GM21367 (cell line): Measurements from ENCODE around the gene ARHGAP24.
"Not testable (repeated sequence)": the region's sequence is repeated elsewhere in the genome, so short reads cannot be mapped to it uniquely, and the experiment has no call there.

Experiments used
- ATAC-seq: cut with Tn5 transposase; IDR thresholded peaks from one replicate; pipeline ENCODE4 v1.9.1; 2021; ENCODE audit not compliant: unreplicated experiment

ARHGAP24 gene

DNA sequence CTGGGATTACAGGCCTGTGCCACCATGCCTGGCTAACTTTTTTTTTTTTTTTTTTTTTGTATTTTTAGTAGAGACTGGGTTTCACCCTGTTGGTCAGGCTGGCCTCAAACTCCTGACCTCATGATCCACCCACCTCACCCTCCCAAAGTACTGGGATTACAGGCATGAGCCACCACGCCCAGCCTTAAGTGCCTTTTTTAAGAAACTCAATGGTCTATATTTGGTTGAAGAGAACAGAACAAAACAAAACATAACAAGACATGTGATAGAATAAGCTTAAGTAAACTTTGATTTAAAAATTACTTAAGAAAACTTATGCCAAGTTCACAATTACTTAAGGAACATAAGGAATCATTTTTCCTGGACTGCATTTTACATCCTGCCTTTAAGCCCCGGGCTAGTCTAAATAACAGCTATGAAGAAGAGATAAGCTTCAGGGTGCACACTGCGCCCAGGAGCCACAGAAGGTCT, 365.1 kb downstream of the ARHGAP24 start:
- not testable (repeated sequence) for ATAC-seq

DNA sequence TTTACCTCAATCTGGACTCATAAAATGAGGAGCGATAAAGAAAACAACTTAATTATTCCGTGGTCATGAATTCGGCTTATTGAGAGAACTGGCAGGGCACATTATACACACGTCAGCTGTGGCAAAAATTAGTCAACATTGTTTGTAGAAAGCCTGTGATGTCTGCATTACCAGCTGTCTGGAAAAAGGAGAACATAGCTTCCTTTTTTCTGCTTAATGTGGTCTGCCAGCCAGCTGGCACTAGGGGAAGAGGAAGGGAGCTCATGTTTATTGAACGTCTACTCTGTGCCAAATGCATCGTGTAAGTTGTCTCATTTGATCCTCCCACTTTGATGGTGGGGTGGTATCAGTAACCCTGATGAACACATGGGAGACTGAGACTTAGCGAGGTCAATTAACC, 367.6 kb downstream of the ARHGAP24 start:
- no peak for ATAC-seq

DNA sequence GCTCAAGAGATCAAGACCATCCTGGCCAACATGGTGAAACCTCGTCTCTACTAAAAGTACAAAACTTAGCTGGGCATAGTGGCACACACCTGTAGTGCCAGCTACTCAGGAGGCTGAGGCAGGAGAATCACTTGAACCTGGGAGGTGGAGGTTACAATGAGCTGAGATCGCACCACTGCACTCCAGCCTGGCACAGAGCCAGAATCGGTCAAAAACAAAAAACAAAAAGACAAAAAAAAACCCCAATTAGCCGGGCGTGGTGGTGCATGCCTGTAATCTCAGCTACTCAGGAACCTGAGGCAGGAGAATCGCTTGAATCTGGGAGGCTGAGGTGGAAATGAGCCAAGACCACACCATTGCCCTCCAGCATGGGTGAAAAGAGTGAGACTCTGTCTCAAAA, 378.8 kb downstream of the ARHGAP24 start:
- not testable (repeated sequence) for ATAC-seq

DNA sequence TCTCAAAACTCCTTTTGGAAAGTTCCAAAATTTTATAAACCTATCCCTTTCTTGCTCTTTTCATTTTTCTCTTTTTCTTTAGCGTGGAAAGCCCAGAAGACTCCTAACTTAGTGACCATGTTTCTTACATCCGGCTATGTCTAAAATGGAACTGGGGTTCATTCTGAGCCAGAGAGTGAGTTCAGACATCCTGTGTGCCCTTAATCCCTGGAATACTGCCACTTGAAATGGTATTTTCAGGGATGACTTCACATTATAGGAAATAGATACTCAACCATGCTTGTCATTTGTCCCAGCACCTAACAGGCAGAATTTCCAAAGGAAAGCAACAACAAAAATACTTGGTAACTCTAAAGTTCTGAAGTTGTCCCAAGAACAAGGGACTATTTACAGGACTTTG, 379.6 kb downstream of the ARHGAP24 start:
- ATAC-seq: no peak

DNA sequence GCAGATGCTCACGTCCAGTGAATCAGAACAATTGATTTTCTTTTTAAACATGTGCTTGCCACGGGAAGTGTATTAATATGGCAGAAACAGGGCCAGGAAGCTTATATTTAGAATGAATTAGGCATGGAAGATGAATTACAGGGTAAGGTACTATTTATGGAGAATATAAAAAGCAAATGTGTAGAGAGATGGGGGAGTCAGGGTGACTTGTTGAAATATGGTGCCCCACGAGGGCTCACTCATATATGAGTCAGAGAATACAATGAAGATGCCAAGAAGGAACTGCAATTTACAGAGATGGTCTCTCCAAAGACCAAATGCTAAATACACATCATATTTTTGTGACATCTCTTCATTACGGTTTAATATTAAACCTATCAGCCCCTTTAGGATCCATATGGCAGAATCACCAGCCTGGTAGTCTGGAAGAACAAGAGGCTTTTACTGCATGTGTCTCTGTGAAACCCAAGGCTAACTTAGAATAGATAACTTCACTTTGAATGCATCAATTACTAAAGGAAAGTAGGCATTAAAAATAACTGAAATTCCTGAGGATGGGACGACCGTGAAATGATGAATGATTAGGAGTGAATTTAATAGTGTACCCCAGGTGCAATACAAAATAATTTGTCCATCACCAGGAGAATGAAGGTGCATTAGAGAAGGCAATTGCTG, 385.3 kb downstream of the ARHGAP24 start:
- ATAC-seq: no peak

DNA sequence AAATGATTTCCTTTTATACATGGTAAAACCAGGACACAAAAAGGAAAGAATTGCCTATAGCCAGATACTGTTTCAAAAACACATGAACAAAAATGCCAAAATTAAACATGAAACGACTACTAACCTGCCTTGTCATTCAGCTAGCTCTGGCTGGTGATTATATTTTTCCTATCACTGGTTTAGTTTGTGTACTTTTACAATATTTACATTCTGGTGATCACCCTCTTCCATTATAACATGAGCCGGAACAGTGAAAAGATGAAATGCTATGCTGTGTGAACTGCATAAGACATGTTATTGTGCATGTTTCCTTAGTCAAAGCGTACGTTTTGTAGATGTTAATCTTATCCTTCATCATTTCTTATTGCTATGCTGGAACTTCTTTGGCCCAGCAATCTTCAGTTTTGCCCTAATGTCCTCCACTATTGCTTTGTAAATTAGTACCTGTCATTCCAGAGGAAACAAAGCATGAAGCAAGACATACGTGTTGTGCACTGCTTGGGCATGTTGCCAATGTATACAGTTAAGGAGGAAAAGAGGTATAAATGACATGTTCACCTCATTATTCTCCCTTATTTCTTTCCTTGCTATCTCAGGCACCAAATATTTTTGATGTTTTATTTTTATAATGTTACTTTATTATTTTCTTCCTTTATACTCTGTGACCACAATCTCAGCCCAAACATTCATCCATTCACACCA, 386.3 kb downstream of the ARHGAP24 start:
- no peak for ATAC-seq

DNA sequence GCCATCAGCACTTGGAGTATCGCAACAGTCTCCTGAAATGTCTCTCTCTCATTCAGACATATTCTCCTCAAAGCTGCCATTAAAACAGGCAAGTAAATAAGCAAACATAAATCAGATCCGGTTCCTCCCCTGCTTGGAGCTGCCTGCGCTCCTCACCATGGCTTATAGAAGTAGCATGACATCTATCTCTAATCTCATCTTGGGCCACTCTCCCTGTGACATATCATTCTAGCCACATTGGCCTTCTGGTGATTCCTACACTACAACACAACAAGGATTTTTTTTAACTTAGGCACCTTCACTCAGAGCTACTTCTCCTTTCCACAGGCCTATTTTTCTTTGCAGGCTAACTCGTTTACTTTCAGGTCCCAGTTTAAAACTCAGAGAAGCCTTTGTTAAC, 387.9 kb downstream of the ARHGAP24 start:
- ATAC-seq: no peak

DNA sequence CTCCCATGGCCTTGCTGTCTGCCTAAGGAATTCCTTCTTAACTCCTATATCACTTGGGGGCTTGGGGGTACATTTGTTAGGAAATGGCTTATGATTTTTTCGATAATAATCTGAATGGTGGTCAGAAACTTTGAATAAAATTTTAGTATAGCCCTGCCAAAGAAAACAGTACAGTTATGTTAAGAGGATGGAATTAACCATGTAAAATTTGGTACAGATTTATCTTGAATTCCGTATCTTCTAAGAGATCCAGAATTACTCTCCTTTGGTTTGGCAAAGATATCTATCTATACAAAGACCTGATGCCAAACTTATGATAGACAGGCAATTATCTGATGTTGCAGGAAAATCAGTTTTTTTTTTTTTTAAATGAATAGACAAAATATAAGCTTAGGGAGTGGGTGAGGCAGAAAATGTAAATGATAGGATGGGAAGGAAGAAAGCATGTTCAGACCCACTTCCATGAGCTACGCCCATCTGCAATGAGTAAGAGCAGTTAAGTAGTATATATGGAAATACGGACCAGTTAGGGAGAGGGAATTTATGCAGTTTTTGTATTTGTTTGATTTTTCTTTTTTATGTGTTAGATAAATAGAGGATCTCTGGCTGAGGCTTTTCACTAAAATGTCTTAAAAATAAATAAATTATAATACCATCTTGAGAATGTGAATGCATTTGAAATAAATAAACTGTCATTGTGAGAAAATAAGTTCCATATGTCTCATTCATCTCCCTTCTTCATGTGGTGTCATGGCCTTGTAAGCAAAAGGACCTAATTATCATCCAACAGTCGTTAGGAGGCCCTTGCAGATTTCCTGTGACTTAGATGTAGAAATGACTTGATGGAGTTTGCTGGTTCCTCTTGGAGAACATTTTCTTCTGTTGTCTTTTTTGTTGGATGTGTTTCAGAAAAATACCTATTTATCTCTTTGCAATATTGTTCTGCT, 389.6 kb downstream of the ARHGAP24 start:
- no peak for ATAC-seq

DNA sequence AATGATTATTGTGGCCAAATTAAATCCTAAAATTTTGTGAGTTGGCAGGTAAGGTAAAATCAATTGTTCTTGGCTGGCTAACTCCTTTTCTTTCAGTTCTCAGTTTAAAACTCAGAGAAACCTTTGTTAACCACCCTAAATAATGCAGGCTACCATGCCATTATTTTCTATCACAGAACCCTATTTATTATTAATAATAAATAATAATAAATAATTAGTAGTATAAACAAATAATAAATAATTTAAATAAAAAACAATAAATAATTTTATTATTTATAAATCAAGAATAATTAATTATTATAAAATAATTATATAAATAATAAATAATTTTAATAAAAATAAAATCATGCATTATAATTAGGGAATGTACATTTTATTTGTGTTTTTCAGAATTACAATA, 390.3 kb downstream of the ARHGAP24 start:
- ATAC-seq: no peak

DNA sequence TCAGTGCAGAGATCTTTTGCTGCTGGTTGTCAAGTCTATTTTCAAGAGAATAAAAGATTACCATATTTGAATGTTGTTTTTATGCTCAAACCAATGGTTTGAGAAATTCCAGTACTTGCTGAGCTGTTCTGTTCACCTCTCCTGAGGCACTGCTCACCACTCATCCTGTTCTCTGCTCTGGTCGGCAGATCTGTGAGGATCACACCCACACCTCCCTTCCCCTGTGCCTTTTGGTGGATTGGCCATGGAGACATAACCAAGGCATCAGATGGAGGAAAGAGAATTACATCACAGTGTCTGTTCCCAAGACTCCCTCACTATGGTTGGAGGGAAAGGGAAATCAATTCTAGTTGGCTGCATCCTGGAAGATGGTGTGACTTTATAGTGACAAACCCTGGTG, 391.6 kb downstream of the ARHGAP24 start:
- no peak for ATAC-seq

DNA sequence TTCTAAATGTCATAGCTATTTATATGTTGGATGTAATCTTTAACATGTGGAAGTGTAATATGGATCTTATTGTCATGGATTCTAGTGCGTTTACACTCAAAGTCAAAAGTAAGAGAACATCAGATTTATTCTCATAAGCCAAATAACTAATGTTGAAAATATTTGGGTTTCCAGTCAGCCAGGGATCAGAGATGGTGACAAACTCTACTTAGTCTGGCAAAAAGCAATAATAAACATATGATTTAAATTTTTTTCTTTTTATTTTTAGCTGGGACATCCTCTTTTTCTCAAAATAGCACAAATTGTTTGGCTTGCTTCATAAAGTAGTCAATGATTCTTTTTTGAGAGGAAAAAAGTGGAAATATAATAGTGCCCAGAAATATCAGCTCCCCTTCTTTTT, 392.3 kb downstream of the ARHGAP24 start:
- no peak for ATAC-seq

DNA sequence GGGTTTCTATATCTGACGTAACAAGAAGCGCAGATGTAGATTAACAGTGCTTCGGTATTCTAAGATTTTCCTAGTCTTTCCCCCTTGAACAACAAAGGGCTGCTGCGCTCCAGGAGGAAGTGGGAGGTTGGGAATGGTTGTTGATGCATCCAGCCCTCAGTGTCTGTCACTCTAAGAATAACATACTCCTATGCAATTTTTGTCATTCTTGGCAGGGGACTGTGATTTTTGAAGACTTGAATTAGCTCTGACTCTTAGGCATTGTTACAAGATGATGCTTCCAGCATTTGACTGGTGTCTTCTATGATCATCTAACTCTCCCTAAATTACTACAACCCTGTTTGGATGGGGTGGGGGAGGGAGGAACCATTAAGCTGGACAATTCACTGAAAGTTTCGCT, 394.2 kb downstream of the ARHGAP24 start:
- no peak for ATAC-seq

DNA sequence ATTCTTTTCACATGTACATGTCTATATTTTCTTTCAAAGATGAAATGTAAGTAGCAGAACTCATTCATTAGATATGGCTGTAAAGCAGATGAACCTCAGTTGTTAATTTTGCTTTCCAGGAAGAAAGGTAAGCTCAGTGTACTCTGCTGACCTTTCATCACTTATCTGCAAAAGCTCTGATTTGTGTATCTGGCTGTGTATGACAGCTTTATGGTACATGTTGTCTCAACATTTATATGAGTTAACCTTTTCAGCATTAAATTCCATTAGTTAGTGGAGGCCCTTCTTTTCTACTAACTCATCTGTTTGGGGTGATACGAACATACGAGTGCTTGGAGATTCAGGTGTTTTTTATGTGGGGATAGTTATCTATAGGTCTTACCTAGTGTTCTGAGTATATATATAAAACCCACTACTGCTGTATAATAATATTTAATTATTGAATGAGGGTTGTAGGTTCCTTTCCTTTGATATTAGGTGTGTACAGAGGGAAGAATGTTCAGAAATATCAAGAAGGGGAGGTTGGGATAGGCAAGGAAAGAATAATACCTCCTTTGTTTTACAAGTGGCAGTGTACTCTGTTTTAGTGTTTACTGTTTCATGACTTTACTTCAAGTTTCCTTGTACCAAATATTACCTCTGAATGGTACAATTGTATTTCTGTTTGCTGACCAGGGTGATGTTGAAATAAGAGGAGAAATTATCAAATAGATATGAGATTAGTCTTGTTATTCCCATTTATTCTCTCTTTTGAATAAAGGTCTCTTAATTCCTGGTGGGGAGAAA, 395.5 kb downstream of the ARHGAP24 start:
- ATAC-seq: no peak

DNA sequence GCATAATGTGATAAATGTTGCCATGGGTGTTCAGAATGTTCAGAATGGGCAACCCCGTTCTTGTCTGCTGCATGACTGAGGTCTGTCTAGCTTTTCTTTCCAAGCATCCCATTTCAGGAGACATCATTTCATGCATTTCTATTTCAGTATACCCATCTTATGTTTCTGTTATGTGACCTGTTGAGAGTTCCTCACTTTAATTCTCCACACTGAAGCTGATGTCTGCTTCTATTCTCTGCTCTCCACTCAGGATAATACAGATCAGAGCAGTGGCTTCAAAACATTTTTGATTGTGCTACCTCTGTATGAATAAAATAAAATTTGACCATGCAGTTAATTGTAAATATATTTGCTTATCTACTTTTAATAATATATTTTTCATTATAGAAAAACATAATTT, 398.6 kb downstream of the ARHGAP24 start:
- ATAC-seq: no peak

DNA sequence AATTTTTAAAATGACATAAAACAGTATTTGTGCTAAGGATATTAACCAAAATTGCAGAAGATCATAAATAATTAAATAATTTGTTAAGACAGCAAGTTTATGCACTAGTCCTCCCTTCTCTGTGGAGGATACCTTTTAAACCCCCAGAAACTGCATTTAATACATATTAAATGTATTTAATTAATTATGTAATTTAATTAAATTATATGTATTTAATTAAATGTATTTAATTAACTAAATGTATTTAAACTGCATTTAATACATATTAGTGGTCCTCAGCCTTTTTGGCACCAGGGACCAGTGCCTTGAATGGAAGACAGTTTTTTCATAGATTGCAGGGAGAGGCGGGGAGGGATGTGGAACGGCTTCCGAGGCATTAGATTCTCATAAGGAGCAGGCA, 404.6 kb downstream of the ARHGAP24 start:
- no peak for ATAC-seq

DNA sequence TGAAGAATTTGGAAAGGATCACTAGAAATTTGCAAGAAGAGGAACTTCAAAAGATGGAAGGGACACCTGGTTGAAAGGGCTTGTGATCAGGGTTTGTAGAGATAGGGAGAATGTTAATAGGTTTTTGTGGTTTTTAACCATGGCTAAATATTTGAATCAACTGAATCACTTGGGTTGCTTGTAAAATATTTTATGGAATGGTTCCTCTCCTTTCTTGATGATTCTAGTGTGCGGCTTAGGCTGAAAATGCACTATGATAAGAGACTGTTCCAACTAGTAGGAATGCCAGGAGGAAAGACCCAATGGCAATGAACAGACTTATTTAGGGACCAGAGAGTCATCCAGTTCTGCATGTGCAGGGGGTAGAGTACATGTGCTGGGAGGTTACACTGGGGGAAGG, 408.2 kb downstream of the ARHGAP24 start:
- ATAC-seq: no peak

DNA sequence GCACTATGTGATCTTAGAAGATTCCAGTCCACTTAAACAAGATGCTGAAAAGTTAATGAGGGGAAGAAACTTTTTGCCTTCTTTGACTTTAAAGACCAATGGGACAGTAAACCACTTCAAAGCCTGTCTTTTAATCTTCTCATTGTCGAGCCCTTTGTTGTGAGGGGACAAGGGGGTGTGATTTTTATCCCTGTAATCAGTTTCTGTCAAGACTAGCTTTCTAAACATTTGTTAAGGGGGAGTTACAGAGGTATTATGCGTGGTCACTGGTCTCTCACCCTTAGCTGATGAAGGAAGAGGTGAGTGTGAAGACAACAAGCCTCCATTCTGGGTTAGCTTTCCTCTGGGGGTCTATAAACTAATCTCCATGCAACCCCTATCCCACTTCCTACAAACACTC, 409.3 kb downstream of the ARHGAP24 start:
- ATAC-seq: no peak

DNA sequence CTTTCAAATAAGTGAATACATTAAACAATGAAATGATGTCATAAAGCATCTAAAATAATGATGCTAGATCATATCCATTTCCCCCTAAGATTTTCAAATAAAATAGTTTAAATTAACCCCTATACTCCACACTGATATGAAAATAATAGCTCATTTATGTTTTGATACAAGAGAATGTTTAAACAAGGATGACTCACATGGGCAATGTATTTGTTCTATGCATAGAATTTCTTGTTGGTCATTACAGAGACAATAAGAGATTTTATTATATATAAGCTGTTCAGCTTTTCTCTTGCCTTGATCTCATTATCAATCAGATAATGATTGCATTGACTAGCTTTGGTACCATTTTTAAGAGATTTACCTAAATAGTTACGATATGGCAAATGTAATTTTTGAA, 411.7 kb downstream of the ARHGAP24 start:
- ATAC-seq: no peak

DNA sequence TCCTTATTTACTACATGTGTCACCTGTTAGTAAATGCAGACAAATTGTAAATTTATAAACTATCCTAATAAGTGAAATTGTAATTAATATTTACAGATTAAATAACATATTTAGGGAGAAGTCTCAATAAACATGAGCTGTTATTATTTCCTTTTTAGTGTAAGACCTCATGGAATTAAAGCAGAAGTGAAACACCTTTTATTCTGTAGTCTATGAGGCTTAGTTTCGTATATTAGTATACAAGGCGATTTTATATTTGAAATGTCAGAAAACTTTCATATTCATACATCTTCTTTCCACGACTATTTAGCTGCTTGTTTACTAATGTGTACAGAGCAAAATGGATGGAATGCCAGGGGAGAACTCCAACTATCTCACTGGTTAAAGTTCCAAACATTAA, 414.4 kb downstream of the ARHGAP24 start:
- no peak for ATAC-seq

DNA sequence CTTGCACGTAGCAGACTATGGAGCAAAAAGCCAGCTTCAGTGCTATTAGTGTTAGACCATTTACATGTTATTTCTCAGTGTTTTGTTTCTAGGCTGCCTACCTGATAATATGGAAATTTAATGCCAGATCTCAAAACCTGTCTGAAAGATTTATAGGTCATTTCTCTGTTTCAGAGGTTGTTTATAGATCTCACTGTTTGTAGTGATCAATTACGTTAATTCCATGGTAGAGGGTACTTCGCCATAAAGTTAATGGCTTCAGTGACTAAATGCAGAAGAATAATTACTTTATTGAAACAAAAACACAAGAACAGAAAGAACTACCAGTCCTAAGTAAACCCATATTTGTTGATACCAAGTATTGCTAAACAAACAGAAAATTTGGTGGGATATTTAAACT, 420.8 kb downstream of the ARHGAP24 start:
- no peak for ATAC-seq

DNA sequence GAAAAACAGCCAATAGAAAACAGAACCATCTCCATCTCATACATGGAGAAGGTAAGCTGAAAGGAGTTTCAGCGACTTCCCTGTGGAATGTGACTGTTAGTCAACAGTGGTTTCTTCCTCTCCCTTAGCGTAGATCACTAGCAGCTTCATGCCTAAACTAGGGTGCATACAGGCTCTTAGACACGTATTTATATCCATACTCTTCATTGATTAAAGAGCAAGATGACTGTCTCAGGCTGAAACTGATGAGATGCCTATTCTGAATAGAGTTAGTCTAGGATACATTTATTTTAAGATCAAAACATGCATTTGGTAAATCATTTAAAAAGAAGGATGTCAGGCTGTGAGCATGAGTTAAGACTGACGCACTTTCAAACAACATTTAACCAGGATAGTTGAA, 423.3 kb downstream of the ARHGAP24 start:
- ATAC-seq: no peak
